Cardiac fibroblast (primary cell): ENCODE data around the gene SRP19.

Experiments
- DNase-seq, 2 donors: peaks; one replicate each; pipeline versions ENCODE4 v3.0.0 to v3.0.0-alpha.2; 2010; ENCODE audit warnings: low read depth in 2 of 2
- H3K4me3 ChIP-seq, 2 donors: replicated peaks in 1 of 2; 1 replicate in 1 of 2; 2 replicates in 1 of 2; pipeline ENCODE4 v1.5.1; 2011; ENCODE audit warnings: low read depth in 2 of 2, low read length in 2 of 2, mild to moderate bottlenecking in 2 of 2, moderate library complexity in 1 of 2
- CTCF ChIP-seq: IDR thresholded peaks from one replicate; pipeline ENCODE4 v1.5.1; 2011; ENCODE audit warnings: low read depth, mild to moderate bottlenecking, low read length, inconsistent platforms

Gene SRP19

GRCh38 chr5:112866739-112867138, 5.7 kb downstream of the SRP19 start:
- TF ChIP-seq CTCF = no peak
- no peak for DNase-seq
- no peak overlapping the region for H3K4me3 ChIP-seq

GRCh38 chr5:112867411-112867810, 6.3 kb downstream of the SRP19 start:
- DNase-seq = no peak
- TF ChIP-seq CTCF = no peak
- no peak overlapping the region for H3K4me3 ChIP-seq

- TF ChIP-seq CTCF = no peak
- H3K4me3 ChIP-seq = no peak overlapping the region
- DNase-seq = no peak
Observed at GRCh38 chr5:112869948-112870347, 8.9 kb downstream of the SRP19 start.

GRCh38 chr5:112870966-112871365, 9.9 kb downstream of the SRP19 start:
- TF ChIP-seq CTCF = no peak
- no peak for DNase-seq
- no peak overlapping the region for H3K4me3 ChIP-seq

- no peak for TF ChIP-seq CTCF
- no peak for DNase-seq
- H3K4me3 ChIP-seq = no peak overlapping the region
Observed at GRCh38 chr5:112876362-112876761, 15.3 kb downstream of the SRP19 start.

GRCh38 chr5:112878101-112878500, 17.0 kb downstream of the SRP19 start:
- no peak overlapping the region for H3K4me3 ChIP-seq
- no peak for TF ChIP-seq CTCF
- DNase-seq = no peak

GRCh38 chr5:112878760-112879159, 17.7 kb downstream of the SRP19 start:
- no peak overlapping the region for H3K4me3 ChIP-seq
- no peak for TF ChIP-seq CTCF
- peak in 1 of 2 donors; percentile 26 for DNase-seq
